ENCODE results near the gene CTSA. TPM values are rescaled to one million over a fixed set of nuclear protein-coding genes. Genes with fewer than 3 reads are reported as not detected.

Gene CTSA
- total RNA-seq, 1 donor: 61.3 TPM

DNA sequence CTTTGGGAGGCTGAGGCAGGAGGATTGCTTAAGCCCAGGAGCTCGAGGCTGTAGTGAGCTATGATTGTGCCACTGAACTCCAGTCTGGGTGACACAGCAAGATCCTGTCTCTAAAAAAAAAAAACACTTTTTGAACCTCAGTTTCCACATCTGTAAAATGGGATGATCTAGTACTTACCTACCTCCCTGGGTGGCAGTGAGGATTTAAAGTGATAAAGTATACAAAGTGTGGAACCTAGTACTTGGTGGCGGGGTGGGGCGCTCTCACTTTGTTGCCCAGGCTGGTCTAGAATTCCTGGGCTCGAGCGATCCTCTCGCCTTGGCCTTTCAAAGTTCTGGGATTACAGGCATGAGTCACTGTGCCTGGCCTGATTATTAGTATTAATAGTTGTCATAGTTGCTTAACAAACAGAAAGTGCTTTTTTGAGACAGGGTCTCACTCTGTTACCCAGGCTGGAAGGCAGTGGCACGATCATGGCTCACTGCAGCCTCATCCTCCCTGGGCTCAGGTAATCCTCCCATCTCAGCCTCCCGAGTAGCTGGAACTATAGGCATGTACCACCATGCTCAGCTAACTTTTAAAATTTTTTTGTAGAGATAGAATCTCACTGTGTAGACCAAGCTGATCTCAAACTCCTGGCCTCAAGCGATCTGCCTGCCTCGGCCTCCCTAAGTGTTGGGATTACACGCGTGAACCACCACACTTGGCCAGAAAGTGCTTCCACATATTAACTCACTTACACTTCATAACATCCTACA, 27.8 kb downstream of the CTSA start:
- TF ChIP-seq, protein P1, sequence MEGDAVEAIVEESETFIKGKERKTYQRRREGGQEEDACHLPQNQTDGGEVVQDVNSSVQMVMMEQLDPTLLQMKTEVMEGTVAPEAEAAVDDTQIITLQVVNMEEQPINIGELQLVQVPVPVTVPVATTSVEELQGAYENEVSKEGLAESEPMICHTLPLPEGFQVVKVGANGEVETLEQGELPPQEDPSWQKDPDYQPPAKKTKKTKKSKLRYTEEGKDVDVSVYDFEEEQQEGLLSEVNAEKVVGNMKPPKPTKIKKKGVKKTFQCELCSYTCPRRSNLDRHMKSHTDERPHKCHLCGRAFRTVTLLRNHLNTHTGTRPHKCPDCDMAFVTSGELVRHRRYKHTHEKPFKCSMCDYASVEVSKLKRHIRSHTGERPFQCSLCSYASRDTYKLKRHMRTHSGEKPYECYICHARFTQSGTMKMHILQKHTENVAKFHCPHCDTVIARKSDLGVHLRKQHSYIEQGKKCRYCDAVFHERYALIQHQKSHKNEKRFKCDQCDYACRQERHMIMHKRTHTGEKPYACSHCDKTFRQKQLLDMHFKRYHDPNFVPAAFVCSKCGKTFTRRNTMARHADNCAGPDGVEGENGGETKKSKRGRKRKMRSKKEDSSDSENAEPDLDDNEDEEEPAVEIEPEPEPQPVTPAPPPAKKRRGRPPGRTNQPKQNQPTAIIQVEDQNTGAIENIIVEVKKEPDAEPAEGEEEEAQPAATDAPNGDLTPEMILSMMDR (IDR thresholded peaks at IDR 0.05; ENCODE audit: insufficient read depth, low read depth, low read length): no peak
- peak; percentile 61 for DNase-seq (ENCODE audit: low read depth)
- no peak overlapping the region for H3K4me3 ChIP-seq (ENCODE audit: low read depth, low read length)

DNA sequence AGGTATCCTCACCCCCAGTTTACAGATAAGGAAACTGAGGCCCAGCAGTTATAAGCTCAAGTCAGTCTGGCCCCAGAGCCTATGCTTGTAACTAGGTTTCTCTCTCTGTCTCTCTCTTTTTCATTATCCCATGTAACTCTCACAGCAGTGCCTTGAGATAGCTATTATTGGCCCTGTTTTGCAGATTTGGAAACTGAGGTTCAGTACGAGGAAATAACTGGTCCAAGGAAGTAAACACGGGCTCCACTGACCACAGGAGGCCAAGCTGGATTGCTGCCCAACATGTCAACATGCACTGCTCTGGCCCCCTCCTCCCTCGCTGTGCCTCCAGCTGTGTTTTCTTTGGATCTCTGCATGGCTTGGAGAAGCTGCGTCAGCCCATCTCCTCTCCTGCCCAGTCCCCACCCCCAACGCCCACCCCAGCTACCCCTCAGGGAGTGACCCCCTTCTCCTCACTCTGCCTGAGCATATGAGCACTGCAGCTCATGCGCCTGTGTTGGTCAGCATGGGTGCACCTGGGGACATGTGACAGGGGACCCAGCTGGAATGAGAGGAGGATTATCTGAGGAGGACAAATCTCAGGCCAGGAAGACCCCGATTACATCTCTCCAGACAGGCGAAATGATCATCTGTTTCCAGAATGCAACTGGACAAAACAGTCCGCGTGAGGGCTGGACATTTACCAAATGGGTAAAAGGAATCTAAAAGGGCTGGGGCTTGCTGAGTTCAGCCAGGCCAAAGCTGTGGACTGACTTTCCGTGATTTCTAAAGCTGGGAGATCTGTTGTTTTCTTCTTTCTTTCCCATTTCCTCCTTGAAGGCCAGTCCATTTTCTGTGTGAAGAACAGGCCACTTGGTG, 28.6 kb downstream of the CTSA start:
- TF ChIP-seq, protein P1 (IDR thresholded peaks at IDR 0.05; ENCODE audit: insufficient read depth, low read depth, low read length): no peak
- no peak overlapping the region for H3K4me3 ChIP-seq (ENCODE audit: low read depth, low read length)
- peak; percentile 84 for DNase-seq (ENCODE audit: low read depth)

DNA sequence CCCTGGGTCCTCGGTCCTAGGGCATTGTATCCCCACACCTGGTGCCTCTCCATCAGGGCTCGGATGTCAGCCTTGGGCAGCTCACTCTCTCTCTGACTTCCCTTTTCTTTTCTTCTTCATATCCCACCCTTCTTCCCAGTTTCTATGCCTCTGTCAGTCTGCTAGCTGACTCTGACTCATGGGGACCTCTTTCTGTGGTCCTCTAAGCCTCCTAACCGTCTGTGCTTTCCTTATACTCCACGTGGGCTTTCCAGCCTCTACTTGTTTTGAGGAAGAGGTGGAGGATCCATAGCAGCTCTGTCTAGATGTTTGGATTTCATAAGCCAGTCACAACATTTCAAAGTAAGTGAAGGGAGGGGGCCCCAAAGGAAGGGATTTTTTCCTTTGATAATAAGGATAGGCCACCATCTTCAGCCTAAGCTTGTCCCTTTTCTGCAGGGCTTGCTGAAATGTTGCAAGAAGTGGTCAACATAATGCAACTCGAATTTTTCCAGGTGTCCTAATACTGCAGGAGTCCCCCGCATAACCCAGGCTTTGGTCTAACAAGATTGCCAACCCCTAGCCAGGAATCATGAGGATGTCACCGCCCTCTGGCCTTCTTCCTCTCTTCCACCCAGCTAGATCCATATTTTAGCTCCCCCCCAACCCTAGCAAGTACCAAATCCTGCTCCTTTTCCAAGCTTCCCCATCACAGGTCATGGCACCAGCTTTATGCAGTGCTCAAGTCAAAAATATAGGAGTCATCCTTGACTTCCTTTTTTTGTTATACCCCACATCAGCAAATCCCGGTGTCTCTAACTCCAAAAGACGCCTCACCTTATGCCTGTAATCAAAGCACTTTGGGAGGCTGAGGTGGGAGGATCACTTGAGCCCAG, 29.6 kb downstream of the CTSA start:
- TF ChIP-seq, protein P1 (IDR thresholded peaks at IDR 0.05; ENCODE audit: insufficient read depth, low read depth, low read length): no peak
- peak; percentile 46 for DNase-seq (ENCODE audit: low read depth)
- no peak overlapping the region for H3K4me3 ChIP-seq (ENCODE audit: low read depth, low read length)

DNA sequence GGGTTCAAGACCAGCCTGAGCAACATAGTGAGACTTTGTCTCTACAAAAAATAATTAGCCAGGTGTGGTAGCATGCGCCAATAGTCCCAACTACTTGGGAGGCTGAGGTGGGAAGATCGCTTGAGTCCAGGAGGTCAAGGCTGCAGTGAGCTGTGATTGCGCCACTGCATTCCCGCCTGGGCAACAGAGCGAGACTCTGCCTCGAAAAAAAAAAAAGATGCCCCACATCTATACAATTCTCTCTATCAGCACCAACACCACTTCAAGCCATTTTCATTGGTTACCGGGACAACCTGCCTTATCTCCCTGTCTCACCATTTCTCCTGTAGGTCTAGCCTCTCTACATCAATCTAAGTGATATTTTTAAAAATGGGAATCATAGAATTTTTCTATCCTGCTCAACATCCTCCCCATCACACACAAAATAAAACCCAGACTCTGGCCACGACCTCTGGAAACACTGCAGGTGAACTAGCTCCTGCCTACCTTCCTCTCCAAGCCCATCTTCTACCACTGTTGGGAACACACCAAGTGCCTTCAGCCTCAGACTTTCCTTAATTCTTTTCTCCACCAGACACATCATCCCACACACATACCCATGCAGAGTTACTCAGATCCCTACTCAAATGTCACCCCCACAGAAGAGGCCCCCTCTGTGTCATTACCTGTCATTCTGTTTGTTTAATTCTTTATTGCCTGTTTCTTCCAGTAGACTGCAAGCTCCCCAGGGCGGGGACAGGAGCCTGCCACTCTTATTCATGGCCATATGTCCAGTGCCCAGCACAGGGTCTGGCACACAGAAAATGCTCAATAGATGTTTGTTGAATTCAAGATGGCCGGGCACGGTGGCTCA, 30.4 kb downstream of the CTSA start:
- H3K4me3 ChIP-seq (ENCODE audit: low read depth, low read length): no peak overlapping the region
- DNase-seq (ENCODE audit: low read depth): no peak
- TF ChIP-seq, protein P1 (IDR thresholded peaks at IDR 0.05; ENCODE audit: insufficient read depth, low read depth, low read length): no peak

DNA sequence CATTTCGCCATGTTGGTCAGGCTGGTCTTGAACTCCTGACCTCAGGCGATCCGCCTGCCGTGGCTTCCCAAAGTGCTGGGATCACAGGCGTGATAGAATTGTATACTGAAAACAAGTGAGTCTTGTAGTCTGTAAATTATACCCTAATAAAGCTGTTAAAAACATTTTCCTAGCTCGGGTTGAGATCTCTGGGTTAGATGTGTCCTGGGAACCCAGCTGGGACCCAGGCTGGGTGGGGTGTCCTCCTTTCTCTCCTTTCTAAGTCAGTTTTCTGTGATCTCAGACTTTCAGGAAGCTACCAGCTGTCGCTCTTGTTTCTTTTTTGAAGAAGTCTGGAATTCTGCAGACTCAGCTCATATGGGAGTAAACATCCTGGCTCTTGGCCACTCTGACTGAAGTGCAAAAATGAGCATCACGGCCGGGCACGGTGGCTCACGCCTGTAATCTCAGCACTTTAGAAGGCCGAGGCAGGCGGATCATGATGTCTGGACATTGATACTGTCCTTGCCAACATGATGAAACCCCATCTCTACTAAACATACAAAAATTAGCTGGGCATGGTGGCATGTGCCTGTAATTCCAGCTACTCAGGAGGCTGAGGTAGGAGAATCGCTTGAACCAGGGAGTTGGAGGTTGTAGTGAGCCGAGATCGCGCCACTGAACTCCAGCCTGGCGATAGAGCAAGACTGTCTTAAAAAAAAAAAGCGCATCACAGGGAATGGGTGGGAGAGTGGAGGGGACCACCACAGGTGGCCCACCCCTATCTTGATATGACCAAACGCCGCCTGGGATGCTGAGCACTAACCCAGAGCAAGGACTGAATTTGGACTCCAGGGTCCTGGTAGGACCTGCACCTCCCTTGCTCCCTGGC, 33.5 kb downstream of the CTSA start:
- TF ChIP-seq, protein P1 (IDR thresholded peaks at IDR 0.05; ENCODE audit: insufficient read depth, low read depth, low read length): no peak
- no peak overlapping the region for H3K4me3 ChIP-seq (ENCODE audit: low read depth, low read length)
- DNase-seq (ENCODE audit: low read depth): peak; percentile 92
